Vagina (tissue), 2 donors: ENCODE results near the gene NOP16. TPM values are rescaled to one million over a fixed set of nuclear protein-coding genes. Genes with fewer than 3 reads are reported as not detected.

Experiments
- DNase-seq, 2 donors: peaks; one replicate each; pipeline ENCODE4 v3.0.0-alpha.2; 2017; ENCODE audit errors: extremely low spot score in 2 of 2
- H3K27ac ChIP-seq: fragments of 200-600 bp; sonication (generic); one replicate; pipeline ENCODE4 v1.5.1; 2019
- H3K27me3 ChIP-seq: fragments of 200-600 bp; sonication (generic); one replicate; pipeline ENCODE4 v1.5.1; 2019
- H3K36me3 ChIP-seq, 2 donors: fragments of 200-600 bp; sonication (generic); one replicate each; pipeline ENCODE4 v1.5.1; 2017 to 2019
- H3K4me1 ChIP-seq: fragments of 200-600 bp; sonication (generic); one replicate; pipeline ENCODE4 v1.5.1; 2019
- H3K4me3 ChIP-seq, 2 donors: fragments of 200-600 bp; sonication (generic); 1 replicate in 1 of 2; 2 replicates in 1 of 2; pipeline ENCODE4 v1.5.1; 2016 to 2019
- H3K9me3 ChIP-seq: fragments of 200-600 bp; sonication (generic); one replicate; pipeline ENCODE4 v1.5.1; 2019
- POLR2A ChIP-seq, 2 donors: fragments of 450-650 bp; IDR thresholded peaks; one replicate each; pipeline ENCODE4 v1.6.1; 2017; ENCODE audit warnings: antibody characterized with exemption in 2 of 2, mild to moderate bottlenecking in 2 of 2, moderate library complexity in 2 of 2
- POLR2AphosphoS5 ChIP-seq, 2 donors: sonication (generic); formaldehyde crosslinking; IDR thresholded peaks; one replicate each; pipeline ENCODE4 v1.9.0; 2017; ENCODE audit warnings: antibody characterized with exemption in 2 of 2, mild to moderate bottlenecking in 2 of 2, low read depth in 1 of 2; ENCODE audit not compliant: insufficient read depth in 1 of 2
- intact Hi-C: fragments of 100-400 bp; cut with DNase I; formaldehyde crosslinking; loops from one replicate; pipeline ENCODE4 v1.15.1; 2023
- total RNA-seq: library from RNA; depleted of rRNA; stranded (reverse); fragments of >200 nt; gene quantifications from one replicate; pipeline ENCODE4 v1.2.3, GENCODE V29; 2016
- TF ChIP-seq, protein P1 (sequence below), 3 experiments: fragments of 450-650 bp in 2 of 3; fragments of 200-600 bp in 1 of 3; sonication (generic) in 1 of 3; IDR thresholded peaks; one replicate each; pipeline ENCODE4 v1.5.1; 2017 to 2019; ENCODE audit warnings: antibody characterized with exemption in 3 of 3, mild to moderate bottlenecking in 2 of 3, moderate library complexity in 2 of 3

Gene NOP16, protein sequence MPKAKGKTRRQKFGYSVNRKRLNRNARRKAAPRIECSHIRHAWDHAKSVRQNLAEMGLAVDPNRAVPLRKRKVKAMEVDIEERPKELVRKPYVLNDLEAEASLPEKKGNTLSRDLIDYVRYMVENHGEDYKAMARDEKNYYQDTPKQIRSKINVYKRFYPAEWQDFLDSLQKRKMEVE
- 48.6 TPM for total RNA-seq

DNA sequence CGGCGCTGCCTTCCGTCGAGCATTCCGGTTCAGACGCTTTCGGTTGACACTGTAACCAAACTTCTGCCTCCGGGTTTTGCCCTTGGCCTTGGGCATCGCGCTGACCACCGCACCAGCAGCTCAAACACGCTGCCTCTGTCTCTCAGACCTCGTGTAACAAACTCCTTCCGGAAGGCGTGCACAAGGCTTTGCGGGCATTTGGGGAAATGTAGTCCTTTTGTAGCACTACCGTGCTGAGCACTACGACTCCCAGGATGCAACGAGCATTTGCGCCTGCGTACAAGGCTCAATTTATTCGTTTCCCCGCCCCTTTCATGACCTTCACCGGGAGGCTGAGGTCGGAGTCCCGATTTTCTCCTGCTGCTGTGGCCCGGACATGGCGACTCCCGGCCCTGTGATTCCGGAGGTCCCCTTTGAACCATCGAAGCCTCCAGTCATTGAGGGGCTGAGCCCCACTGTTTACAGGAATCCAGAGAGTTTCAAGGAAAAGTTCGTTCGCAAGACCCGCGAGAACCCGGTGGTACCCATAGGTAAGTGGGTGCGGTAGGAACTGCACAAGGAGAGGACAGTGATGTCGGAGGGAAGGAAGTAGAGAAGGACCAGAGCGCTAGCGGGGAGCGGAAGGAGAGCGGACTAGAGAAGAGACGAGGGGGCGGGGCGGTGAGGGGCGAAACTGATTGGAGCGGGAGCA lies at the start of gene NOP16, which contains the start of gene HIGD2A:
NOP16 (minus strand) TSS at position 155 of the 691 bp plus-strand sequence; CDS start at position 96, 59 bp downstream.
HIGD2A (plus strand) TSS at position 308 of the 691 bp plus-strand sequence; CDS start at position 377, 69 bp downstream.
- no peaks in the 10 kb centered on the region for H3K9me3 ChIP-seq
- TF ChIP-seq POLR2A (IDR thresholded peaks at IDR 0.05) (no peak), POLR2AphosphoS5 (IDR thresholded peaks at IDR 0.05; ENCODE audit: insufficient read depth in 1 of 2, low read depth in 1 of 2) (peak; percentile 95 to 96)
- TF ChIP-seq, protein P1, sequence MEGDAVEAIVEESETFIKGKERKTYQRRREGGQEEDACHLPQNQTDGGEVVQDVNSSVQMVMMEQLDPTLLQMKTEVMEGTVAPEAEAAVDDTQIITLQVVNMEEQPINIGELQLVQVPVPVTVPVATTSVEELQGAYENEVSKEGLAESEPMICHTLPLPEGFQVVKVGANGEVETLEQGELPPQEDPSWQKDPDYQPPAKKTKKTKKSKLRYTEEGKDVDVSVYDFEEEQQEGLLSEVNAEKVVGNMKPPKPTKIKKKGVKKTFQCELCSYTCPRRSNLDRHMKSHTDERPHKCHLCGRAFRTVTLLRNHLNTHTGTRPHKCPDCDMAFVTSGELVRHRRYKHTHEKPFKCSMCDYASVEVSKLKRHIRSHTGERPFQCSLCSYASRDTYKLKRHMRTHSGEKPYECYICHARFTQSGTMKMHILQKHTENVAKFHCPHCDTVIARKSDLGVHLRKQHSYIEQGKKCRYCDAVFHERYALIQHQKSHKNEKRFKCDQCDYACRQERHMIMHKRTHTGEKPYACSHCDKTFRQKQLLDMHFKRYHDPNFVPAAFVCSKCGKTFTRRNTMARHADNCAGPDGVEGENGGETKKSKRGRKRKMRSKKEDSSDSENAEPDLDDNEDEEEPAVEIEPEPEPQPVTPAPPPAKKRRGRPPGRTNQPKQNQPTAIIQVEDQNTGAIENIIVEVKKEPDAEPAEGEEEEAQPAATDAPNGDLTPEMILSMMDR (IDR thresholded peaks at IDR 0.05), result peak in 1 of 3 experiments; percentile 27
- DNase-seq, result peak in 1 of 2 donors; percentile 99
- H3K27ac ChIP-seq, result peak within 1 kb of the TSS; percentile 86
- no peaks in the 10 kb centered on the region for H3K27me3 ChIP-seq
- H3K4me3 ChIP-seq, result peak within 1 kb of the TSS; percentile 76 to 84
- H3K4me1 ChIP-seq, result peaks cover 25% of the 10 kb centered on the region
- intact Hi-C loops, result no loop called here
- peaks cover 0 to 55% of the 10 kb centered on the region in 2 donors for H3K36me3 ChIP-seq

DNA sequence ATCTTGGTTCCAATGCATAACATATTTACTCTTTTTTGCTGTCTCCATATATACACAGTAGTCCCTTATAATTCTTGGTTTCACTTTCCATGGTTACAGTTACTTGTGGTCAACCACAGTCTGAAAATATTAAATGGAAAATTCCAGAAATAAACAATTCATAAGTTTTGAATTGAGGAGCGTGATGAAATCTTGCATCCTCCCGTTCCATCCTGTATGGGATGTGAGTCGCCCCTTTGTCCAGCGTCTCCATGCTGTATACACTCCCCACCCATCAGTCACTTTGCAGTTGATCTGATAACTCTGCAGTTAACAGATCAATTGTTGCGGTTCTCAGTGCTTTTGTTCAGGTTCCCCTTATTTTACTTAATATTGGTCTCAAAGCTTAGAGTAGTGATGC lies 48.3 kb upstream of the NOP16 start:
- H3K4me1 ChIP-seq, result no peaks in the 10 kb centered on the region
- intact Hi-C loops, result no loop called here
- H3K27me3 ChIP-seq, result no peaks in the 10 kb centered on the region
- TF ChIP-seq, protein P1 (IDR thresholded peaks at IDR 0.05), result no peak
- no peak for TF ChIP-seq POLR2AphosphoS5 (IDR thresholded peaks at IDR 0.05; ENCODE audit: insufficient read depth in 1 of 2, low read depth in 1 of 2)
- no peak for TF ChIP-seq POLR2A (IDR thresholded peaks at IDR 0.05)
- H3K4me3 ChIP-seq, result no peak overlapping the region
- H3K27ac ChIP-seq, result no peak overlapping the region
- H3K9me3 ChIP-seq, result no peaks in the 10 kb centered on the region
- DNase-seq, result peak in 1 of 2 donors; percentile 3
- no peaks in the 10 kb centered on the region for H3K36me3 ChIP-seq

DNA sequence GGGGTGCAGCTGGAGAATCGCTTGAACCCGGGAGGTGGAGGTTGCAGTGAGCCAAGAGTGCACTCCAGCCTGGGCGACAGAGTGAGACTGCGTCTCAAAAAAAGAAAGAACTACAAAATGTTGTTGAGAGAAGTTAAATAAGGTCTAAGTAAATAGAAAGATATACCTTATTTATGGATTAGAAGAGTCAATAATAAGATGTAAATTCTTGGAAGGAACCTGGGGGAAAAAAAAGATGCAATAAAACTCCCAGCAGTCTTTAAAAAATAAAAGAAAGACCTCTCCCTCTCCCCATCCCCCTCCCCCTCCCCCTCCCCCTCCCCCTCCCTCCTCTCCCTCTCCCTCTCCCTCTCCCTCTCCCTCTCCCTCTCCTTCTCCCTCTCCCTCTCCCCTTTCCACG lies 44.3 kb upstream of the NOP16 start:
- DNase-seq, result no peak
- H3K36me3 ChIP-seq, result no peaks in the 10 kb centered on the region
- H3K27ac ChIP-seq, result no peak overlapping the region
- H3K27me3 ChIP-seq, result no peaks in the 10 kb centered on the region
- TF ChIP-seq, protein P1 (IDR thresholded peaks at IDR 0.05), result no peak
- no peak for TF ChIP-seq POLR2A (IDR thresholded peaks at IDR 0.05)
- TF ChIP-seq POLR2AphosphoS5 (IDR thresholded peaks at IDR 0.05; ENCODE audit: insufficient read depth in 1 of 2, low read depth in 1 of 2), result no peak
- intact Hi-C loops, result no loop called here
- no peaks in the 10 kb centered on the region for H3K9me3 ChIP-seq
- H3K4me1 ChIP-seq, result no peaks in the 10 kb centered on the region
- no peak overlapping the region for H3K4me3 ChIP-seq

DNA sequence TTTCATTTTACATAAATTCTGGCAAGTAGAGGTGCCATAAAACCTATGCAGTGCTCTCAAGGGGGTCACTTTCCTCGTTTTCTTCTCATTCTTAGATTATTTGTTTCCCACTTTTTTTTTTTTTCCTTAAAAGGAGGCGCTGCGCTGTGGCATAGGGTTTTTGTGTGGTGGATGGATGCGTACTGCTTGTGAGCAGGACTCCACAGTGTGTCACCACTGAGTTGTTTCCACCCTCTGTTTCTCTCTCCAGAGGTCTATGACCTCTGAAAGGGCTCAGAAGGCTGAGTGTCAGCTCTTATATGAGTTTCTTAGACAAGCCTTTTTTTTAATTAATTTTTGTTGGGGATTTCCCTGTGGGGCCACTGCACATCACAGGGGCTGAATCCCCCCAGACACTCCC lies 41.6 kb upstream of the NOP16 start:
- DNase-seq, result no peak
- Histone ChIP-seq H3K36me3 (no peaks in the 10 kb centered on the region), H3K27me3 (no peaks in the 10 kb centered on the region), H3K4me1 (no peaks in the 10 kb centered on the region), H3K27ac (no peak overlapping the region), H3K9me3 (no peaks in the 10 kb centered on the region), H3K4me3 (no peak overlapping the region)
- intact Hi-C loops, result no loop called here
- TF ChIP-seq POLR2A (IDR thresholded peaks at IDR 0.05), result no peak
- TF ChIP-seq, protein P1 (IDR thresholded peaks at IDR 0.05), result no peak
- no peak for TF ChIP-seq POLR2AphosphoS5 (IDR thresholded peaks at IDR 0.05; ENCODE audit: insufficient read depth in 1 of 2, low read depth in 1 of 2)

DNA sequence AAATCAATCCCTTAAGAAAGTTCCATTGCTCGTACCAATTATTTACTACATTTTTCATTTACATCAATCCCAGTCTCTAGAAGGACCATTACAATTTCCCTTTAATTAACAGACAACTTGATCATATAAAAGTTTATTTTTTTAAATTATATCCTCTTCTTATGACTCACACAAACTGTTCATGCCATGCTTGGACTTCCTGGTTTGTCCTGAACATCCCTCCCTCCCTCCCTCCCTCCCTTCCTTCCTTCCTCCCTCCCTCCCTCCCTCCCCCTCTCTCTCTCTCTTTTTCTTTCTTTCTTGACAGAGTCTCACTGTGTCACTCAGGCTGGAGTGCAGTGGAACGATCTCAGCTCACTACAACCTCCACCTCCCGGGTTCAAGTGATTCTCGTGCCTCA lies 39.6 kb upstream of the NOP16 start:
- TF ChIP-seq, protein P1 (IDR thresholded peaks at IDR 0.05), result no peak
- TF ChIP-seq POLR2A (IDR thresholded peaks at IDR 0.05), result no peak
- TF ChIP-seq POLR2AphosphoS5 (IDR thresholded peaks at IDR 0.05; ENCODE audit: insufficient read depth in 1 of 2, low read depth in 1 of 2), result no peak
- DNase-seq, result no peak
- intact Hi-C loops, result no loop called here
- Histone ChIP-seq H3K27me3 (no peaks in the 10 kb centered on the region), H3K4me1 (no peaks in the 10 kb centered on the region), H3K27ac (no peak overlapping the region), H3K4me3 (no peak overlapping the region), H3K36me3 (no peaks in the 10 kb centered on the region), H3K9me3 (no peaks in the 10 kb centered on the region)
